ENCODE data around the gene ITGA3.
A peak's percentile ranks its signal among the peaks of the same experiment; 100 is the strongest.

DNA sequence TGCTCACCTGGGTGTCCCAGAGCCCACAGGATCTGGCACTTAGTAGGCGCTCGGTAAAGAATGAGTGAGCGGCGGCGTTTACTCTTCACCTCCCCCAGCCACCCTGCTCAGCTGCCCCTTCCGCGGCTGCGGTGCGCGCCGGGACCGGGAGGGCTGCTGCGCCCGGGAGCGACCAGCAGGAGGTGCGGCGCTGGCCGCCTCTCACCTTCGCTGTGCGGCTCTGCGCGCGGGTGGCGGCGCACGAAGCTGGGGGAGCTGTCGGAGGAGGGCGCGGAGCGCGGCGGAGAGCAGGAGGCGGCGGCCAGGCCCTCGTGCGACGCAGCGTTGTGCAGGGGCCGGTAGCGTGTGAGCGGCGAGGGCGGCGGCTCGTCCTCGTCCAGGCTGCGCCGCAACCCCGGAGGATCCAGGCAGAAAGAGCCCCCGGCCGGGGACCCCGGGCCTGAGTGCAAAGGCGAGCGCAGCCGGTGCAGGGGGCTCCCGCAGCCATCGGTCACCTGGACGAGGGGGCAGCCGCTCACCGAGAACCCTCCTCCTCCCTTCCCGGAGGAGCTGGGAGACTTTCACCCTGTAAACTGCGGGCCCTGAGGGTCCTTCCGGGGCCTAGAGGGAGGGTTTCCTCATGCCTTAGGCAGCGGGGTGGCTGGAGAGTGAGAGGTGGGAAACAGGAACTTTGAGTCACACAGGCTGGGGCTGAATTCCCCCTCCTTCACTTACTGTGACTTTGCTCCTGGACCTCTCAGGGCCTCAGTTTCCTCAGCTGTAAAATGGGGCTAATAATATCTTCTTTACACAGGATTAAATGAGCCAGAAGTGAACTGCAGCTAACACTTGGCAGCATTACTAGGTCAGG is 61.5 kb downstream of the ITGA3 start:
- TF ChIP-seq, protein P1, sequence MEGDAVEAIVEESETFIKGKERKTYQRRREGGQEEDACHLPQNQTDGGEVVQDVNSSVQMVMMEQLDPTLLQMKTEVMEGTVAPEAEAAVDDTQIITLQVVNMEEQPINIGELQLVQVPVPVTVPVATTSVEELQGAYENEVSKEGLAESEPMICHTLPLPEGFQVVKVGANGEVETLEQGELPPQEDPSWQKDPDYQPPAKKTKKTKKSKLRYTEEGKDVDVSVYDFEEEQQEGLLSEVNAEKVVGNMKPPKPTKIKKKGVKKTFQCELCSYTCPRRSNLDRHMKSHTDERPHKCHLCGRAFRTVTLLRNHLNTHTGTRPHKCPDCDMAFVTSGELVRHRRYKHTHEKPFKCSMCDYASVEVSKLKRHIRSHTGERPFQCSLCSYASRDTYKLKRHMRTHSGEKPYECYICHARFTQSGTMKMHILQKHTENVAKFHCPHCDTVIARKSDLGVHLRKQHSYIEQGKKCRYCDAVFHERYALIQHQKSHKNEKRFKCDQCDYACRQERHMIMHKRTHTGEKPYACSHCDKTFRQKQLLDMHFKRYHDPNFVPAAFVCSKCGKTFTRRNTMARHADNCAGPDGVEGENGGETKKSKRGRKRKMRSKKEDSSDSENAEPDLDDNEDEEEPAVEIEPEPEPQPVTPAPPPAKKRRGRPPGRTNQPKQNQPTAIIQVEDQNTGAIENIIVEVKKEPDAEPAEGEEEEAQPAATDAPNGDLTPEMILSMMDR (IDR thresholded peaks at IDR 0.05): peak; percentile 65 to 85 (median 78)
- TF ChIP-seq EP300 (IDR thresholded peaks at IDR 0.05) (no peak), POLR2A (IDR thresholded peaks at IDR 0.05; ENCODE audit: low read depth) (no peak)

Measured in esophagus muscularis mucosa (tissue), 4 donors.